Stimulated activated CD8-positive, alpha-beta memory T cell treated with anti-CD3 and anti-CD28 coated beads, Interleukin-15, amount 100 ng/mL, for 24 hours (primary cell): Measurements from ENCODE around the gene KCNK7.

Experiments used
- DNase-seq: peaks from one replicate; pipeline ENCODE4 v3.0.0-alpha.2; 2020; ENCODE audit warnings: low read depth

KCNK7 gene

GRCh38 chr11:65627202-65627601 lies 31.6 kb upstream of the KCNK7 start:
- DNase-seq, result no peak

DNA sequence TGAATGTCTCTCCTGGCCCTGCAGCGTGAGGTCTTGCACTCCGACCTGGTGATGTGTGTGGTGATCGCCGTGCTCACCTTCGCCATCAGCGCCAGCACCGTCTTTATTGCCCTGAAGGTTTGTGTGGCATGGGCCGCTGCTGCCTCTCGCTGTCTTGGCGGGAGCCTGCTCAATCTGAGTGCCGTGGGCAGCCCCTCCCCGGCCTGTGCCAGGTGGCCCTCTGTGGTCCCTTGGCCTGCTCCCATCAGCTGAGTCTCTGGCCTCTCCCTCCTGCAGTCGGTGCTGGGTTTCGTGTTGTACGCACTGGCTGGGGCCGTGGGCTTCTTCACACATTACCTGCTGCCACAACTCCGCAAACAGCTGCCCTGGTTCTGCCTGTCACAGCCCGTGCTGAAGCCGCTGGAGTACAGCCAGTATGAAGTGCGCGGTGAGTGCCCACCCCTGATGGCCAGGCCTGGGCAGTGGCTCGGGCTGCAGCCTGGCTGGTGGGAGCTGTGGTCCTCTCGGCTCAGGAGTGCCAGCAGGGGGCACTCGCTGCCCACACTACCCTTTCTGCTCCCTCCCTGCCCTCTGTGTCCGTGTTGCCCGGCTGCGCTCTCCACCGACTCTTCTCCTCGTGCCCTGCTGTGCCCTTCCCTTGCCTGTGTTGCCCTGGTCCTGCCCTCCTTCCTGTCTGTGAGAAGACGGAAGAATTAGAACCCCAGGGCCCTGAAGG lies 30.2 kb upstream of the KCNK7 start:
- DNase-seq, result no peak

DNA sequence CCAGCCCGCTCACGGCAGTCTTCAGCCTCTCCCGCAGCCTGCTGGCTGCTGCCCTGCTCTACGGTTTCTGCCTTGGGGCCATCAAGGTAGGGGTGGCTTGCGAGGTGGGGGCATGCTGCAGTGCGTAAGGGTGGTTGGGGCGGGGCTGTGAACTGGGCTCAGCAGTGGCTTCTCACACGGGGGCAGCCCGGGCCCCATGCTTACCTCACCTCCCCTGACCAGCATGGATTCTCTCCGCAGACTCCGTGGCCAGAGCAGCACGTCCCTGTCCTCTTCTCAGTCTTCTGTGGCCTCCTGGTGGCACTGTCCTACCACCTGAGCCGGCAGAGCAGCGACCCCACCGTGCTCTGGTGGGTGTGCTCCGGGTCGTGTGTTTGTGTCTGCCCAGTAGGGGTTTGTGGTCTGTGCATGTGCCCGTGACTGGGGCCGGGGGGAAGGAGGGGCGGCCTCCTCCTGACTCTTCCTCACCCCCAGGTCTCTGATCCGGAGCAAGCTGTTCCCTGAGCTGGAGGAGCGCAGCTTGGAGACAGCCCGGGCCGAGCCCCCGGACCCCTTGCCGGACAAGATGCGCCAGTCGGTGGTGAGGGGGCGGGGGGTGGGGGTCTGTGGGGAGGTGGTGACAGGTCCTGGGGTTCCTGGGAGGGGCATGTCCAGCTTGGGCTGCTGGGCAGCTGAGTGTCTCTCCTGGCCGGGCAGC lies 29.5 kb upstream of the KCNK7 start:
- DNase-seq, result no peak

DNA sequence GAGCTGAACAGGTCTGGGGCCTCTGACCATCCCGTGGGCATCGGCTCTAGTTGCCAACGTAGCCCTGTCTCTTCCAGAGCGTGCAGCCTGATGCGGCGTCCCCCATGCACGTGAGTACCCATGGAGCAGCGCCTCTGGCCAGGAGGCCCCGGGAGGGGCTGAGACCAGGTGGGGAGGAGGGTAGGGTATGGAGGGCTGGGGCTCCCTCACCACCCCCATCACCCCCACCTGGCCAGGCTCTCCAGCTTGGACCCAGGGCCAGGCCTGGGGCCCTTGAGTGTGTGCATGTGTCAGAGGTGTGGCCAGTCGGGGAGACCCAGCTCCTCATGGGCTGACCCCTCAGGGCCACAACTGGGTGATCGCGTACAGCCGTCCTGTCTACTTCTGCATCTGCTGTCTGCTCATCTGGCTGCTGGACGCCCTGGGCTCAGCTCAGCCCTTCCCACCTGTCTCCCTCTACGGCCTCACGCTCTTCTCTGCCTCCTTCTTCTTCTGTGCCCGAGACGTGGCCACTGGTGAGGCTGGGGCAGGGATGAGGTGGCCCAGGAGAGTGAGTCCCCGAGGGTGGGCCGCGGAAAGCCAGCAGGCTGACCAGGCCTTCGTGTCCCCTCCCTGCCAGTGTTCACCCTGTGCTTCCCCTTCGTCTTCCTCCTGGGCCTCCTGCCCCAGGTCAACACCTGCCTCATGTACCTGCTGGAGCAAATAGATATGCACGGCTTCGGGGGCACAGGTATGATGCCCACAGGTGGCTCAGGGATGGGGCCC lies 28.4 kb upstream of the KCNK7 start:
- no peak for DNase-seq

DNA sequence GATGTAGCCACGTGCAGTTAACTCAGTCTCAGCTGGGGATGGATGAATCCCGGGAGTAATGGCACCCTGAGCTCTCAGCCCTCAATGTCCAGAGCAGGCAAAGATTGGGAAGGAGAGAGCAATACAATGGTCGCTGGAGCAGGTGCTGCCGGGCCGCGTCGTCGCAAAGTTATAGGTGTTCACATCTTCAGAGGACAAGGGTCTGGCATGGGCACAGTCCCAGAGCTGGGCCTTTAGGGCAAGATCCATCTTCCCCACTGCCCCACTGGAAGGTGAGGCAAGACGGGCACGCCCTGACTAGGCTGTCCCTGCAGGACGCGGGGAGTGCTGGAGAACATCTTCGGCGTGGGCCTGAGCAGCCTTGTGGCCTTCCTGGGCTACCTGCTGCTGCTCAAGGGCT lies 27.6 kb upstream of the KCNK7 start:
- DNase-seq, result no peak

DNA sequence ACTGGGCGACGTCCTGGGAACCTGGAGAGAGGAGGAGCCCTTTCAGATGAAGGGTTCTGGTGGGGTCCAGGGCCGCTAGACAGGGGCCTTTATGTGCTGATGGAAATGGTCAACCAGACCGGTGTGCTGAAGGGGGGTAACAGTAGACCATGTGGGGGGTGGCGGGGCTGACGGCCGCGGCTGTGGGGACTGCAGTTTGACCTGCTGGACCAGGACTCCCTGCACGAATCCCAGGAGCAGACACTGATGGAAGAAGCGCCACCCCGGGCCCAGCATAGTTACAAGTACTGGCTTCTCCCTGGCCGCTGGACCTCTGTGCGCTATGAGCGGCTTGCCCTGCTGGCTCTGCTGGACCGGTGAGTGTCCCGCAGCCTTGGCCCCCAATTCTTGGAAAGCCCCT lies 26.4 kb upstream of the KCNK7 start:
- no peak for DNase-seq

DNA sequence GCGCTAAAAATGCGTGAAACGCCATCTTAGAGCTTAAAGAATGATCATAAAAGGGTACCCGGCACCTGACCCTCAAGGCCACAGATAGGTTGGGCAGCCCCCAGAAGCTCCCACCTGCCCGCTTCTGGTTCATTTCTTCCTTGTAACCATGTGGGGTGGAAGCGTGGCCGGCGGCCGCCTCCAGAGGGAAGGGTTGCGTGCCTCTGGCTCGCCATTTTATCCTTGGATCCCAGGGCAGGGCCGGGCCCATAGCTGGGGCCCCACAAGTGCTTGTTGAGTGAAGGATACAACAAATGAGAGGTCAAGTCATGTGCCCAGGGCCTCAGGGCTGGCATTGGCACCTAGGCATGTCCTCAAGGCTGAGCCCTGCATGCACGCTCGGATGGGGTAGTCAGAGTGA lies 25.9 kb upstream of the KCNK7 start:
- no peak for DNase-seq

GRCh38 chr11:65620666-65621065 lies 25.1 kb upstream of the KCNK7 start:
- no peak for DNase-seq

DNA sequence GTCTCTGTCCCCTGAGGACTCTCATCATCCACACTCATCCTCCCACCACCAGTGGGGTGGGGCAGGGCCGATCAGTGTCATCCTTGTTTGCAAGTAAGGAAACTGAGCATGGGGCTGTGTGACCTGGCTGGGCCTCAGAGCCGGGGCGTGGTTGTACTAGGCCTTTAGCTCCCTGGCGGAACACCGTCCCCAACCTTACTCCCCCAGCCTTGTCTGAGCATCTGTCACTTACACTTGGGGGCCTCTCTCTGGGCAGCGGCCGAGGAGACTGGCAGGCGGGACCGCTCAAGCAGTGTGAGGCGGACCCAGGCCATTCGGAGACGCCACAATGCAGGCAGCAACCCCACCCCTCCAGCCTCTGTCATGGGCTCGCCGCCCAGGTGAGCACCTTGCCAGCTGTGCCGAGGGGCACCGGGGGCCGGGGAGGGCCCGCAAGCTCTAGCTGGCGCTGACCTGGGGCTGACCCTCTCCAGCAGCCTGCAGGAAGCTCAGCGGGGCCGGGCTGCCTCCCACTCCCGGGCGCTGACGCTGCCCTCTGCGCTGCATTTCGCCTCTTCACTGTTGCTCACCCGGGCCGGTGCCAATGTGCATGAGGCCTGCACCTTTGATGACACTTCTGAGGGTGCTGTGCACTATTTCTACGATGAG lies 23.8 kb upstream of the KCNK7 start:
- DNase-seq, result no peak

DNA sequence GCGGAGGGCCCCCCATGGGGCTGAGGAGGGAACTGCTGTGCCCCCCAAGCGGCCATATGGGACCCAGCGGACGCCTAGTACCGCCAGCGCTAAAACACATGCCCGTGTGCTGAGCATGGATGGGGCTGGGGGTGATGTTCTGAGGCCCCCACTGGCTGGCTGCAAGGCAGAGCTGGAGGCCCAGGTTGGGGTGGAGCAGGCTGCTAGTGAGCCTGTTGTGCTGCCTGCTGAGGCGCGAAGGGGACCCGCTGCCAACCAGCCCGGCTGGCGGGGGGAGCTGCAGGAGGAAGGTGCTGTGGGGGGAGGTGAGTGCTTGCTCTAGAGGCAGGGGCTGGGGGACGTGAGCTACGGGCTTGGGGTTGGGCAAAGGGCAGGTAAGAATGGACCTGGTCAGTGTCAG lies 23.2 kb upstream of the KCNK7 start:
- no peak for DNase-seq

GRCh38 chr11:65617990-65618751 lies 22.6 kb upstream of the KCNK7 start:
- no peak for DNase-seq

- no peak for DNase-seq
Measured at GRCh38 chr11:65617136-65617850, 21.7 kb upstream of the KCNK7 start.

- DNase-seq, result no peak
Measured at GRCh38 chr11:65616575-65617001, 21.0 kb upstream of the KCNK7 start.

GRCh38 chr11:65615950-65616574 lies 20.5 kb upstream of the KCNK7 start:
- DNase-seq, result no peak

- DNase-seq, result peak; percentile 98
Measured at GRCh38 chr11:65615229-65615949, 19.8 kb upstream of the KCNK7 start, which contains the start of gene PCNX3. Gene PCNX3 (plus strand): TSS chr11:65615776. CDS start chr11:65616312, 536 bp downstream.

DNA sequence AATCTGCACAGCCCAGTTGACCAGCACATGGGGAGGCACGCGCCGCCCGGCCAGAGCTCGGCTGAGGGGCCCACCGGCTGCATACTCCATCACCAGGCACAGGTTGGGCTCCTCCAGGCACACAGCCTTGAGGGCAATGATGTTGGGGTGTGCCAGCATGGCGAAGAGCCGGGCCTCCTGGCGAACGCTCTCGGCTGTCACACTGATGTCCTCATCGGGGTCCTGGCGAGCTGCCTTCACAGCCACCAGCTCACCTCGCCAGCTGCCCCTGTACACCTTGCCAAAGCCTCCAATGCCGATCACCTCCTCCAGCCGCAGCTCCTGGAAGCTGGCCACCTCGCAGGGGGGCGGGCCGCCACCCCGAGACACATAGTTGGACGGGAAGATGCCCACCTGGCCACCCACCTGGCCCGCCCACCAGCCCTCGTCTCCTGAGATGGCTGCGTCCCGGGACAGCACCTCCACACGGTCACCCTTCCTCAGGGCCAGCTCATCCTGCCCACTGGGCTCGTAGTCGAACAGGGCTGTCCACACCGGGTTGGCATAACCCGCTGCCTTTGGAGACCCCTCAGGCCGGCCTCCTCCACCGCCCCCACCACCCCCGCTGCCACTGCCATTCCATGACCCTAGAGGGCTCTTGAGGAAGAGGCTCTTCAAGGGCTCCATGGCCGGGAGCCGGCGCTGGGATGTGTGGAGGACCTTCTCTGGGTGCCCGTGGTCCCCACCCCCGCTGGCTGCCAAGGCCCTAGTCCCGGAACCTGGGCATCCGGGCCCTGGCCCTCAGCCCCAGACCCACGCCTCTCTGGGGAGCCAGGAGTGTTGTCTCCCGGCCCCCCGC lies 17.7 kb upstream of the KCNK7 start:
- no peak for DNase-seq

DNA sequence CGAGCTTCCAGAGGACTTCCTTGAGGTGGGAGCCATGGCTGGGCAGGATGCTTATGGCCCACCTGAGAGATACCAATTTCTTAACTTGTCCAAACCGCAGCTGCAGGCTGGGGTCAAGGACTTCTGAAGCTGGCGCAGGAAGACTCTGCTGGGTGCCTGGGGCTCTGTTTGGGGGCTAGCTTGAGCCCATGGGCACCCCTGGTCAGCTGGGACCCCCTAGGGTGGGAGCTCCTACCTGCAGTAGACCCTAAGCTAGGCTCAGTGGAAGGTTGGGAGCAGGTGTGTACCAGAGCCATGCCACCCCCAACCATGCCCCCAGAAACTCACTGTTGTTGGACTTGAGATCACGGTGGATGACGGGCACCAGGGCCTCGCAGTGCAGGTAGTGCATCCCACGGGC lies 17.1 kb upstream of the KCNK7 start:
- DNase-seq, result no peak

DNA sequence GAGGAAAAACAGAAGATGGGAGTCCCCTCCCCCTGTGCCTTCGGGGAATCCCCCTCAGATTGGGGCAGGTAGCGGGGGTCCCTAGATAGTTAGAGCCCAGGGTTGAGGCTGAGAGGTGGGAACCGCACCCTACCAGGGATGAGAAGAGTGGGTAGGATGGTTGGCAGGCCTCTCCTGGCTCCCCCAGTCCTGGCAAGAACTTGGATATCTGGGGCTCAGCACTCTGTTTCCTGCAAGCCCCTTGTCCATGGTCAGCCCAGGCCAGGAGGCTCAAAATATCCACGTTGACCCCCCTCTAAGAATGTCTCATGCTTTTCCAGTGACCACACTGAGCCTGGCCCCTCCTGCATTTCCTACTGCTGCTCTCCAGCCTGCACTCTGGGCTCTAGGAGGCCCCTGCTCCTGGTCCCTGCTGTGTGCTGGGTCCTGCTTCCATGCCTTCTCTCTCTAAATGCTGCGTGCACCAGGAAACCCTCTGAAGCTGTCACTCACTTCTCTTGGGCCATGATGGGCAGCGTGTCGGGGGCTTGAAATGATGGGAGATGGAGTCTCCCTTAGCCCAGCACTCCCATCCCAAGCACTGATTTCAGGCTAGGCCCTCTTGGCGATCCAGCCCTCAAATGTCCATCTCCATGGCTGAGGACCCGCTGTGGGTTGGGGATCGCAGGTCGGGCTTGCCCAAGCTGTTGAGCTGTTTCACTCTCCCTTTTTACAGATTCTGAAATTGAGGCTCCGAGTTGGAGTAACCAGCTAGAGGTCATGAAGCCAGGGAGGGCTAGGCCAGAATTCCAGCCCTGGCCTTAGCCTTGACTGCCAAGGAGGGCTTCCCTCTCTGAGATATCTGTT lies 16.4 kb upstream of the KCNK7 start:
- no peak for DNase-seq
